ENCODE measurements around the gene XRCC4.
"Not testable (repeated sequence)": the region's sequence is repeated elsewhere in the genome, so short reads cannot be mapped to it uniquely, and the experiment has no call there.

Gene XRCC4

GRCh38 chr5:83345423-83345822 is 268.1 kb downstream of the XRCC4 start:
- H3K36me3 Mint-ChIP-seq (ENCODE audit: insufficient read depth): no peaks in the 10 kb centered on the region
- H3K27ac Mint-ChIP-seq: no peak overlapping the region
- no peak for ATAC-seq (replicated peaks)
- peaks cover 5% of the 10 kb centered on the region in 2 donors for H3K4me1 Mint-ChIP-seq (ENCODE audit: low read depth in 2 of 2)
- H3K9me3 Mint-ChIP-seq: peaks cover 7 to 14% of the 10 kb centered on the region in 2 donors
- H3K27me3 Mint-ChIP-seq: no peaks in the 10 kb centered on the region
- H3K4me3 Mint-ChIP-seq: no peak overlapping the region
- no peak for DNase-seq

GRCh38 chr5:83348281-83348780 is 271.0 kb downstream of the XRCC4 start:
- Mint-ChIP-seq H3K4me1 (ENCODE audit: low read depth in 2 of 2) (no peaks in the 10 kb centered on the region), H3K9me3 (peaks cover 7 to 14% of the 10 kb centered on the region in 2 donors), H3K27ac (no peak overlapping the region), H3K27me3 (no peaks in the 10 kb centered on the region), H3K36me3 (ENCODE audit: insufficient read depth) (no peaks in the 10 kb centered on the region), H3K4me3 (no peak overlapping the region)
- ATAC-seq (replicated peaks): no peak
- no peak for DNase-seq

GRCh38 chr5:83353231-83353630 is 275.9 kb downstream of the XRCC4 start:
- H3K36me3 Mint-ChIP-seq (ENCODE audit: insufficient read depth): no peaks in the 10 kb centered on the region
- H3K9me3 Mint-ChIP-seq: peaks cover 0 to 10% of the 10 kb centered on the region in 2 donors
- DNase-seq: no peak
- ATAC-seq (replicated peaks): no peak
- H3K4me1 Mint-ChIP-seq (ENCODE audit: low read depth in 2 of 2): no peaks in the 10 kb centered on the region
- no peaks in the 10 kb centered on the region for H3K27me3 Mint-ChIP-seq
- no peak overlapping the region for H3K27ac Mint-ChIP-seq
- no peak overlapping the region for H3K4me3 Mint-ChIP-seq

- H3K9me3 Mint-ChIP-seq: peaks cover 0 to 9% of the 10 kb centered on the region in 2 donors
- DNase-seq (no peak), ATAC-seq (replicated peaks) (no peak)
- H3K27me3 Mint-ChIP-seq: no peaks in the 10 kb centered on the region
- no peaks in the 10 kb centered on the region for H3K4me1 Mint-ChIP-seq (ENCODE audit: low read depth in 2 of 2)
- no peaks in the 10 kb centered on the region for H3K36me3 Mint-ChIP-seq (ENCODE audit: insufficient read depth)
- H3K4me3 Mint-ChIP-seq: no peak overlapping the region
- no peak overlapping the region for H3K27ac Mint-ChIP-seq
These were observed 276.4 kb downstream of the XRCC4 start for GRCh38 chr5:83353774-83354173.

- ATAC-seq (replicated peaks): no peak
- Mint-ChIP-seq H3K27me3 (no peaks in the 10 kb centered on the region), H3K4me3 (no peak overlapping the region), H3K36me3 (ENCODE audit: insufficient read depth) (no peaks in the 10 kb centered on the region), H3K4me1 (ENCODE audit: low read depth in 2 of 2) (no peaks in the 10 kb centered on the region), H3K9me3 (peaks cover 0 to 4% of the 10 kb centered on the region in 2 donors), H3K27ac (no peak overlapping the region)
- no peak for DNase-seq
These were observed 277.6 kb downstream of the XRCC4 start for GRCh38 chr5:83354958-83355357.

- not testable (repeated sequence) for H3K9me3 Mint-ChIP-seq; H3K27ac Mint-ChIP-seq; ATAC-seq (replicated peaks); H3K27me3 Mint-ChIP-seq; H3K4me1 Mint-ChIP-seq (ENCODE audit: low read depth in 2 of 2); H3K36me3 Mint-ChIP-seq (ENCODE audit: insufficient read depth); DNase-seq; H3K4me3 Mint-ChIP-seq
These were observed 278.2 kb downstream of the XRCC4 start for GRCh38 chr5:83355482-83356014.

GRCh38 chr5:83357621-83358231 is 280.4 kb downstream of the XRCC4 start:
- no peak for ATAC-seq (replicated peaks)
- Mint-ChIP-seq H3K9me3 (peaks cover 0 to 3% of the 10 kb centered on the region in 2 donors), H3K36me3 (ENCODE audit: insufficient read depth) (no peaks in the 10 kb centered on the region), H3K4me3 (no peak overlapping the region), H3K27ac (no peak overlapping the region), H3K27me3 (no peaks in the 10 kb centered on the region), H3K4me1 (ENCODE audit: low read depth in 2 of 2) (no peaks in the 10 kb centered on the region)
- no peak for DNase-seq

- Mint-ChIP-seq H3K36me3 (ENCODE audit: insufficient read depth) (no peaks in the 10 kb centered on the region), H3K4me1 (ENCODE audit: low read depth in 2 of 2) (no peaks in the 10 kb centered on the region), H3K4me3 (no peak overlapping the region), H3K27ac (no peak overlapping the region), H3K27me3 (no peaks in the 10 kb centered on the region), H3K9me3 (peaks cover 0 to 3% of the 10 kb centered on the region in 2 donors)
- ATAC-seq (replicated peaks) (no peak), DNase-seq (no peak)
These were observed 283.2 kb downstream of the XRCC4 start for GRCh38 chr5:83360573-83360972.

- no peak overlapping the region for H3K4me3 Mint-ChIP-seq
- ATAC-seq (replicated peaks) (no peak), DNase-seq (no peak)
- H3K36me3 Mint-ChIP-seq (ENCODE audit: insufficient read depth): no peaks in the 10 kb centered on the region
- no peaks in the 10 kb centered on the region for H3K27me3 Mint-ChIP-seq
- no peaks in the 10 kb centered on the region for H3K4me1 Mint-ChIP-seq (ENCODE audit: low read depth in 2 of 2)
- H3K27ac Mint-ChIP-seq: no peak overlapping the region
- peaks cover 0 to 4% of the 10 kb centered on the region in 2 donors for H3K9me3 Mint-ChIP-seq
These were observed 285.2 kb downstream of the XRCC4 start for GRCh38 chr5:83362526-83362925.

GRCh38 chr5:83363111-83363885 is 286.0 kb downstream of the XRCC4 start:
- ATAC-seq (replicated peaks): no peak

GRCh38 chr5:83363886-83364275 is 286.5 kb downstream of the XRCC4 start:
- H3K27me3 Mint-ChIP-seq: no peaks in the 10 kb centered on the region
- no peaks in the 10 kb centered on the region for H3K4me1 Mint-ChIP-seq (ENCODE audit: low read depth in 2 of 2)
- H3K36me3 Mint-ChIP-seq (ENCODE audit: insufficient read depth): no peaks in the 10 kb centered on the region
- no peak overlapping the region for H3K4me3 Mint-ChIP-seq
- DNase-seq (no peak), ATAC-seq (replicated peaks) (no peak)
- no peak overlapping the region for H3K27ac Mint-ChIP-seq
- H3K9me3 Mint-ChIP-seq: peaks cover 0 to 4% of the 10 kb centered on the region in 2 donors

More at GRCh38 chr5:83363111-83363885, 286.0 kb downstream of the XRCC4 start:
- H3K9me3 Mint-ChIP-seq: peaks cover 0 to 4% of the 10 kb centered on the region in 2 donors
- no peak for DNase-seq
- no peaks in the 10 kb centered on the region for H3K36me3 Mint-ChIP-seq (ENCODE audit: insufficient read depth)
- H3K4me3 Mint-ChIP-seq: no peak overlapping the region
- H3K27ac Mint-ChIP-seq: no peak overlapping the region
- H3K4me1 Mint-ChIP-seq (ENCODE audit: low read depth in 2 of 2): no peaks in the 10 kb centered on the region
- no peaks in the 10 kb centered on the region for H3K27me3 Mint-ChIP-seq

GRCh38 chr5:83364312-83365299 is 287.3 kb downstream of the XRCC4 start:
- Mint-ChIP-seq H3K4me3 (no peak overlapping the region), H3K36me3 (ENCODE audit: insufficient read depth) (no peaks in the 10 kb centered on the region), H3K9me3 (peaks cover 0 to 4% of the 10 kb centered on the region in 2 donors), H3K4me1 (ENCODE audit: low read depth in 2 of 2) (no peaks in the 10 kb centered on the region), H3K27ac (no peak overlapping the region), H3K27me3 (no peaks in the 10 kb centered on the region)
- ATAC-seq (replicated peaks) (no peak), DNase-seq (no peak)

- Mint-ChIP-seq H3K4me3 (no peak overlapping the region), H3K27ac (no peak overlapping the region), H3K27me3 (peaks cover 0 to 6% of the 10 kb centered on the region in 2 donors), H3K9me3 (peaks cover 0 to 3% of the 10 kb centered on the region in 2 donors), H3K4me1 (ENCODE audit: low read depth in 2 of 2) (no peaks in the 10 kb centered on the region), H3K36me3 (ENCODE audit: insufficient read depth) (no peaks in the 10 kb centered on the region)
- no peak for DNase-seq
- ATAC-seq (replicated peaks): no peak
These were observed 291.0 kb downstream of the XRCC4 start for GRCh38 chr5:83368319-83368718.

Data from effector memory CD8-positive, alpha-beta T cell (primary cell).